HG03442 (cell line): Measurements from ENCODE around the gene PDCD2L.
"Not testable (repeated sequence)": the region's sequence is repeated elsewhere in the genome, so short reads cannot be mapped to it uniquely, and the experiment has no call there.

Source experiments
- ATAC-seq: cut with Tn5 transposase; IDR thresholded peaks from one replicate; pipeline ENCODE4 v1.9.1; 2021; ENCODE audit warnings: mild to moderate bottlenecking, moderate library complexity; ENCODE audit not compliant: unreplicated experiment

The PDCD2L gene

GRCh38 chr19:34373601-34374288 is 30.5 kb upstream of the PDCD2L start:
- ATAC-seq = no peak

GRCh38 chr19:34375598-34375997 is 28.6 kb upstream of the PDCD2L start:
- no peak for ATAC-seq

DNA sequence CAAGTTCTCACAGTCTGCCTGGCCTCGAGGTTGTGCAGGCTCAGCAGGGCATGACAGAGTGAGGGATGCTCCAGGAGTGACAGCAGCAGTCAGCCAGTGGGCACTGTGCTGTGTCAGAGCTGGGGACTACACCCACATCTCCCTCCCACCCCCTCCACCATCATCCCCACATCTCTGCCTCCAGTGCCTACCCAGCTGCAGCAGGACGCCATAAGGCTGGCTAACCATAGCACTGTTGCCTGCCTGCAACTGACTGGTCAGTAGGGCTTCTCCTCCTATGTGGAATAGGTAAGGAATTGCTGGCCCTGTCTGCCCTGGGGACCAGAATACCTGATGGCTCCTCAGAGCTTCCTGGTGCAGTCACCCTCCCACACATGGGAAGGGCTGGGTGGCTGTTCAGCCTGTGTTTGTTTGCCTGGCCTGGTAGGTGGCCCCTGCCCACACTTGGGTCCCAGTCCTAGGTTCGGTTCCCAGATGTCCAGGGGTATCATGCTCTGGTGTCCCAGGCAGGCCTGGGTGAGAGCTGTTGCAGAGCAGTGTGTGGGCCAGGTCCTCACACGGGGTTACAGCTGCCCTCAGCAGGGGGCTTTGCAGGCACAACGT is 23.5 kb upstream of the PDCD2L start:
- ATAC-seq = no peak

DNA sequence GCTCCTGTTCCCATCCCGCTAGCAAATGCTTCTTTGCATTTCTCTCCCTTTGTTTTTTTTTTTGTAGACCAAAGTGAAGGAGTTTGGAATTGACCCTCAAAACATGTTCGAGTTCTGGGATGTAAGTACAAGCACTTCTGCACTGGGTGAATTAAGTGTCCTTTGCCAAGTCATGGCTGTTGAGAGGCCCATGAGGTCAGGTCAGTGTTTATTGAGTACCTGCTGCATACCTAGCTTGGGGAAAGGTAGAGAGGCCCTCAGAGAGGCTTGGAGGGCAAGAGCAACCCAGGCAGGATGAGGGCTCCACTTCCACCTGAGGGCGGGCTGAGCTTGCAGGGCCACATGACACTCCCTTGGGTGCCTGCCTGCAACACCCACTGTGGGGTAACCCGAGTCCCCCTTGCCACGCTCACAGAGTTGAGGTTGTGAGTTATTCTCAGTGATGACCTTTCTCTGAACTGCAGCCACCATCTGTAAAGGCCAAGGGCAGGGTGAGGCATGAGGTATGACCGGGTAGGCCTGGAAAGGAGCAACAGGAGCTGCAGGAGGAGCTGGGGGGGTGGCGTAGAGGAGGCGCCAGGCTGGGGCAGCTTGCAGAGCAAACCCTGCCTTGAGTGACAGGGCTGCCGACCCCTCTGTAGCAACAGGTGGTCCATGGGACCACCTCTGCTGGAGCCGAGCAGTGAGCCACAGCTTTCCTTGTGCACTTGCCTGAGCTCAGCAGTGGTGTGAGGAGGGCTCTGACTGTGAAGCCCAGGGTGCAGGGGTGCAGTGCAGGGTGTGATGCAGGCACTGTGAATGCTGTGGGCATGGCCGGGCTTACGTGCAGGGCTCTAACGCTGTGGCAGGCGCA is 22.6 kb upstream of the PDCD2L start:
- ATAC-seq = no peak

DNA sequence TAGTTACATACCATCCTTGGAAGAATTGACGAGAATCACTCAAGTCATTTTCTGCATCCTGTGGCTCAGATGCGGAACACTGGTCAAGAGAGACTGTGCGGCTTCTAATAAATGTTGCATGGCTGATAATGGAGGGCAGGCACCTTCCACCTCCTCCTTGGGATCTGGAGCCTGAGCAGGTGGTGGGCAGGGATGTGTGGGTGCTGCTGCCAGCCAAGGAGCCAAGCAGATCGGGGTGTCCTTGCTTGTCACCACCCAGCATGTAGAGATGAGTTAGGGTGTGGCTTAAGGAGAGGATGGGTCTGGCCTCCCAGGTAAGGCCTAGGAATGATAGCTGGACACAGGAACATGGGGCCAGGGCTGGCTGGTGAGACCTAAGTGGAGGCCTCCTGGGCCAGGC is 21.7 kb upstream of the PDCD2L start:
- ATAC-seq = no peak

GRCh38 chr19:34383599-34383998 is 20.6 kb upstream of the PDCD2L start:
- no peak for ATAC-seq

GRCh38 chr19:34386645-34387445 is 17.4 kb upstream of the PDCD2L start:
- no peak for ATAC-seq

- no peak for ATAC-seq
Measured at GRCh38 chr19:34387446-34387810, 16.8 kb upstream of the PDCD2L start.

- not testable (repeated sequence) for ATAC-seq
Measured at GRCh38 chr19:34388745-34389144, 15.5 kb upstream of the PDCD2L start.

DNA sequence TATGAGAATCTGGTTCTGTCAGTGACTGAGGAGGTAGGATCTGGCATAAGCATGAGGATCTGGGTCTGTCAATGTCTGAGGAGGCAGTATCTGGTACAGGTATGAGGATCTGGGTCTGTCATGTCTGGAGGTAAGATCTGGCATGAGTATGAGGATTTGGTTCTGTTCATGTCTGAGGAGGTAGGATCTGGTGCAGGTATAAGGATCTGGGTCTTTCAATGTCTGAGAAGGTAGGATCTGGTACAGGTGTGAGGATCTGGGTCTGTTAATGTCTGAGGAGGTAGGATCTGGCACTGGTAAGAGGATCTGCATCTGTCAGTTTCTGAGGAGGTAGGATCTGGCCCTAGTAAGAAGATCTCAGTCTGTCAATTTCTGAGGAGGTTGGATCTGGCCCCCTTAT is 12.4 kb upstream of the PDCD2L start:
- ATAC-seq = no peak

GRCh38 chr19:34393031-34393430 is 11.2 kb upstream of the PDCD2L start:
- no peak for ATAC-seq

DNA sequence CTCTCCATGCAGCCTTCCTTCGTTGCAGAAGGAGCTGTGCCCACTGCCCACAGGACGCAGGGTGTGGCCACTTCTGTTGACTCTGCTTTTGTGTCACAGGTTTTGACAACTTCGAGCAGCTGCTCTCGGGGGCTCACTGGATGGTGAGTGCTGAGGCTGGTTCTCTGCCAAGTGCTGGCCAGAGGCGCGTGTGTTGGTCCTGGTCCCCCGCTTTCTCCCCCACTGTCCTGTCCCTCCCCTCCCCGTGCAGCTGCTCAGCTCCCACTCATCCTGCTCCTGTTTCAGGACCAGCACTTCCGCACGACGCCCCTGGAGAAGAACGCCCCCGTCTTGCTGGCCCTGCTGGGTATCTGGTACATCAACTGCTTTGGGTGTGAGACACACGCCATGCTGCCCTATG is 10.6 kb upstream of the PDCD2L start:
- no peak for ATAC-seq

DNA sequence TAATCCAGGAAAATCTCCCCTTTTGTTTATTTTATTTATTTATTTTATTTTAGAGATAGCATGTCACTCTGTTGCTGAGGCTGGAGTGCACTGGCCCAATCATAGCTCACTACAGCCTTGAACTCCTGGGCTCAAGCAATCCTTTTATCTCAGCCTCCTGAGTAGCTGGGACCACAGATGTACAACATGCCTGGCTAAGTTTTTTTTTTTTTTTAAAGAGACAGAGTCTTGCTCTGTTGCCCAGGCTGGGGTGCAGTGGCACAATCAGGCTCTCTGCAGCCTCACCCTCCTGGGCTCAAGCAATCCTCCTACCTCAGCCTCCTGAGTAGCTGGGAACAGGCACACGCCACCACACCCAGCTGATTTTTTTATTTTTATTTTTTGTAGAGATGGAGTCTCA is 6.3 kb upstream of the PDCD2L start:
- no peak for ATAC-seq

- ATAC-seq = no peak
Measured at GRCh38 chr19:34399886-34400285, 4.3 kb upstream of the PDCD2L start.

- ATAC-seq = not testable (repeated sequence)
Measured at GRCh38 chr19:34400844-34401243, 3.4 kb upstream of the PDCD2L start.

GRCh38 chr19:34402074-34402600 is 2.1 kb upstream of the PDCD2L start:
- ATAC-seq = no peak

GRCh38 chr19:34403784-34404108 is 453 bp upstream of the PDCD2L start:
- no peak for ATAC-seq

- ATAC-seq = no peak
Measured at GRCh38 chr19:34405892-34406660, 1.9 kb downstream of the PDCD2L start.

DNA sequence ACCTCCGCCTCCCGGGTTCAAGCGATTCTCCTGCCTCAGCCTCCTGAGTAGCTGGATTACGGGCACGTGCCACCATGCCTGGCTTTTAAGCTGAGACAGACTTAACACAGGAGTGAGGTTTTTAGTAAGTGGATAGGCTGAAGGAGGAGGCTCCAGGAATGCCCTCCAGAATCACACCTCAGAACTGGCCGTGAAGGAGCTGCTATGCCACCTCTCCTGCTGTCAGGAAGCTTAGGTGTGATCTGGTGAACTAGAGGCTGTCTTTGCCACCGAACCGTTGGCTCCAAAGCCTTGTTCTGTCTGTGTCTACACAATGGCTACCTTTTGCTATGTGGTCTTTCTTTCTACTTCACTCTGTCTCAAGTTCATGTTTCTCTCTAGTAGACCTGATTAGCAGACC is 4.2 kb downstream of the PDCD2L start:
- no peak for ATAC-seq
